GM23338 (cell line): Measurements from ENCODE around the gene DLG2.

Source experiments
- CTCF ChIP-seq, 2 experiments: fragments of 200-600 bp in 1 of 2; sonication (generic) in 1 of 2; conservative IDR thresholded peaks; 2 replicates each; pipeline versions ENCODE4 v1.5.1 to v1.6.1; 2016 to 2017; ENCODE audit warnings: antibody characterized with exemption in 2 of 2, low read depth in 2 of 2, mild to moderate bottlenecking in 2 of 2, moderate library complexity in 1 of 2
- ETS1 ChIP-seq: IDR thresholded peaks from 2 replicates; pipeline ENCODE4 v1.6.1; 2016; ENCODE audit warnings: antibody characterized with exemption
- EZH2 ChIP-seq: fragments of 200-600 bp; sonication (generic); IDR thresholded peaks from one replicate; pipeline ENCODE4 v1.8.0; 2017; ENCODE audit warnings: antibody characterized with exemption, mild to moderate bottlenecking, low read depth; ENCODE audit not compliant: unreplicated experiment
- EZH2phosphoT487 ChIP-seq: fragments of 200-600 bp; sonication (generic); IDR thresholded peaks from one replicate; pipeline ENCODE4 v1.8.1; 2018; ENCODE audit warnings: antibody characterized with exemption; ENCODE audit not compliant: unreplicated experiment
- POLR2AphosphoS5 ChIP-seq: IDR thresholded peaks from 2 replicates; pipeline ENCODE4 v1.6.1; 2016; ENCODE audit warnings: antibody characterized with exemption, low read depth
- REST ChIP-seq: IDR thresholded peaks from one replicate; pipeline ENCODE4 v1.6.1; 2018; ENCODE audit warnings: antibody characterized with exemption; ENCODE audit not compliant: unreplicated experiment
- ZNF114 ChIP-seq: fragments of 250-450 bp; sonication (Bioruptor Pico); IDR thresholded peaks from 2 replicates; pipeline ENCODE4 v1.5.0; 2020; ENCODE audit warnings: mild to moderate bottlenecking, moderate library complexity
- ZNF331 ChIP-seq: fragments of 250-450 bp; sonication (Bioruptor Pico); IDR thresholded peaks from 2 replicates; pipeline ENCODE4 v1.5.0; 2020; ENCODE audit warnings: low read depth, mild to moderate bottlenecking, moderate library complexity

- TF ChIP-seq CTCF (conservative IDR thresholded peaks at IDR 0.05; ENCODE audit: low read depth in 2 of 2) (no peak), POLR2AphosphoS5 (no peak), ETS1 (no peak), EZH2 (no peak), REST (no peak), EZH2phosphoT487 (no peak), ZNF331 (CRISPR knock-in tag) (no peak), ZNF114 (CRISPR knock-in tag) (no peak)
Observed at GRCh38 chr11:85279267-85279666, 347.9 kb downstream of the DLG2 start.
